ENCODE results near the gene DHX57.

DHX57 gene

GRCh38 chr2:38750011-38750890 lies 125.5 kb downstream of the DHX57 start:
- no peak for DNase-seq

GRCh38 chr2:38748943-38749804 lies 126.6 kb downstream of the DHX57 start:
- DNase-seq: no peak

- no peak for DNase-seq
These were observed 127.3 kb downstream of the DHX57 start for GRCh38 chr2:38748391-38748790.

- DNase-seq: no peak
These were observed 127.9 kb downstream of the DHX57 start for GRCh38 chr2:38747819-38748218.

Measured in hippocampal formation (tissue), 2 donors.